Upper lobe of left lung (tissue), 4 donors: ENCODE data around the gene PICALM.

Experiments
- POLR2A ChIP-seq, 4 donors: fragments of 450-650 bp; IDR thresholded peaks; one replicate each; pipeline ENCODE4 v1.5.1; 2016 to 2017; ENCODE audit warnings: antibody characterized with exemption in 4 of 4, mild to moderate bottlenecking in 2 of 4
- POLR2AphosphoS5 ChIP-seq, 2 donors: sonication (generic); formaldehyde crosslinking; IDR thresholded peaks; one replicate each; pipeline ENCODE4 v1.5.1; 2017; ENCODE audit warnings: antibody characterized with exemption in 2 of 2
- TF ChIP-seq, protein P1 (sequence below), 6 experiments: fragments of 450-650 bp in 4 of 6; fragments of 200-600 bp in 2 of 6; sonication (generic) in 2 of 6; IDR thresholded peaks; one replicate each; pipeline ENCODE4 v1.5.1; 2016 to 2019; ENCODE audit warnings: antibody characterized with exemption in 6 of 6

DNA sequence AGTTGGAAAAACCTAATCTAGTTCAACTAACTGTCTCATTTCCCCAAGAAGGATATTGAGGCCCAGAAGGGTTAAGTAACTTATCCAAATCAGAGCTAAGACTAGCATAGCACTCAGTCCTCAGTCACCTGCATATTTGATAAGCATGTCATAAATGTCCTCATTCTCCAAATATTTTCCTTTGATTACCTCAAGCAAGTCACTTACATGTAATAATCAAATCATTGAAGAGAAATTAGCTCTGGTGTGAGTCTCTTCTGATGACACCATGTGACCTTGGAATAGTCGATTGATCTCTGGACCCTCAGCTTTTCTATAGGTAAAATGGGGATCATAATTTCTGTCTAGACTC is 48.8 kb upstream of the PICALM start:
- TF ChIP-seq POLR2A (IDR thresholded peaks at IDR 0.05) (no peak), POLR2AphosphoS5 (IDR thresholded peaks at IDR 0.05) (no peak)
- TF ChIP-seq, protein P1, sequence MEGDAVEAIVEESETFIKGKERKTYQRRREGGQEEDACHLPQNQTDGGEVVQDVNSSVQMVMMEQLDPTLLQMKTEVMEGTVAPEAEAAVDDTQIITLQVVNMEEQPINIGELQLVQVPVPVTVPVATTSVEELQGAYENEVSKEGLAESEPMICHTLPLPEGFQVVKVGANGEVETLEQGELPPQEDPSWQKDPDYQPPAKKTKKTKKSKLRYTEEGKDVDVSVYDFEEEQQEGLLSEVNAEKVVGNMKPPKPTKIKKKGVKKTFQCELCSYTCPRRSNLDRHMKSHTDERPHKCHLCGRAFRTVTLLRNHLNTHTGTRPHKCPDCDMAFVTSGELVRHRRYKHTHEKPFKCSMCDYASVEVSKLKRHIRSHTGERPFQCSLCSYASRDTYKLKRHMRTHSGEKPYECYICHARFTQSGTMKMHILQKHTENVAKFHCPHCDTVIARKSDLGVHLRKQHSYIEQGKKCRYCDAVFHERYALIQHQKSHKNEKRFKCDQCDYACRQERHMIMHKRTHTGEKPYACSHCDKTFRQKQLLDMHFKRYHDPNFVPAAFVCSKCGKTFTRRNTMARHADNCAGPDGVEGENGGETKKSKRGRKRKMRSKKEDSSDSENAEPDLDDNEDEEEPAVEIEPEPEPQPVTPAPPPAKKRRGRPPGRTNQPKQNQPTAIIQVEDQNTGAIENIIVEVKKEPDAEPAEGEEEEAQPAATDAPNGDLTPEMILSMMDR (IDR thresholded peaks at IDR 0.05), result no peak
